Tibial nerve (tissue), 4 donors: ENCODE measurements around the gene MIER2. TPM values are rescaled to one million over a fixed set of nuclear protein-coding genes. Genes with fewer than 3 reads are reported as not detected.

ENCODE experiments used
- DNase-seq, 2 donors: peaks; one replicate each; pipeline ENCODE4 v3.0.0-alpha.2; 2019; ENCODE audit warnings: low spot score in 2 of 2
- H3K27ac ChIP-seq, 4 donors: fragments of 200-600 bp; sonication (generic) in 3 of 4; one replicate each; pipeline ENCODE4 v1.5.1; 2017 to 2019; ENCODE audit warnings: mild to moderate bottlenecking in 1 of 4
- H3K27me3 ChIP-seq, 2 donors: fragments of 200-600 bp; sonication (generic) in 1 of 2; one replicate each; pipeline versions ENCODE4 v1.5.1 to v1.6.0; 2017 to 2019
- H3K36me3 ChIP-seq, 3 donors: fragments of 200-600 bp; sonication (generic); one replicate each; pipeline ENCODE4 v1.5.1; 2018 to 2019
- H3K4me1 ChIP-seq, 4 donors: fragments of 200-600 bp; sonication (generic) in 3 of 4; one replicate each; pipeline ENCODE4 v1.5.1; 2017 to 2019
- H3K4me3 ChIP-seq, 4 donors: fragments of 200-600 bp; sonication (generic) in 3 of 4; one replicate each; pipeline ENCODE4 v1.5.1; 2017 to 2019; ENCODE audit warnings: mild to moderate bottlenecking in 1 of 4, moderate library complexity in 1 of 4
- H3K9me3 ChIP-seq, 4 donors: fragments of 200-600 bp; sonication (generic) in 3 of 4; one replicate each; pipeline ENCODE4 v1.5.1; 2017 to 2019
- EP300 ChIP-seq, 2 donors: sonication (generic); formaldehyde crosslinking; IDR thresholded peaks; one replicate each; pipeline ENCODE4 v1.6.1; 2017; ENCODE audit warnings: antibody characterized with exemption in 2 of 2, mild to moderate bottlenecking in 1 of 2
- POLR2A ChIP-seq, 2 donors: fragments of 450-650 bp; IDR thresholded peaks; one replicate each; pipeline ENCODE4 v1.6.1; 2017; ENCODE audit warnings: antibody characterized with exemption in 2 of 2, mild to moderate bottlenecking in 2 of 2, moderate library complexity in 2 of 2
- WGBS, 2 donors: methylation state at CpG; one replicate each; pipeline ENCODE4 v1.1.5; 2018; 5-methylcytosine and 5-hydroxymethylcytosine counted together
- total RNA-seq, 4 donors: library from RNA; depleted of rRNA; stranded (reverse); fragments of >200 nt; gene quantifications; one replicate each; pipeline ENCODE4 v1.1.0, GENCODE V29; 2016
- TF ChIP-seq, protein P1 (sequence below), 5 experiments: fragments of 200-600 bp in 3 of 5; fragments of 450-650 bp in 2 of 5; sonication (generic) in 3 of 5; IDR thresholded peaks; one replicate each; pipeline ENCODE4 v1.5.1; 2016 to 2019; ENCODE audit warnings: antibody characterized with exemption in 5 of 5, mild to moderate bottlenecking in 3 of 5, moderate library complexity in 2 of 5

MIER2 gene
- total RNA-seq, 4 donors from 2014 or later = 17.8 to 20.7 (median 19.1) TPM

DNA sequence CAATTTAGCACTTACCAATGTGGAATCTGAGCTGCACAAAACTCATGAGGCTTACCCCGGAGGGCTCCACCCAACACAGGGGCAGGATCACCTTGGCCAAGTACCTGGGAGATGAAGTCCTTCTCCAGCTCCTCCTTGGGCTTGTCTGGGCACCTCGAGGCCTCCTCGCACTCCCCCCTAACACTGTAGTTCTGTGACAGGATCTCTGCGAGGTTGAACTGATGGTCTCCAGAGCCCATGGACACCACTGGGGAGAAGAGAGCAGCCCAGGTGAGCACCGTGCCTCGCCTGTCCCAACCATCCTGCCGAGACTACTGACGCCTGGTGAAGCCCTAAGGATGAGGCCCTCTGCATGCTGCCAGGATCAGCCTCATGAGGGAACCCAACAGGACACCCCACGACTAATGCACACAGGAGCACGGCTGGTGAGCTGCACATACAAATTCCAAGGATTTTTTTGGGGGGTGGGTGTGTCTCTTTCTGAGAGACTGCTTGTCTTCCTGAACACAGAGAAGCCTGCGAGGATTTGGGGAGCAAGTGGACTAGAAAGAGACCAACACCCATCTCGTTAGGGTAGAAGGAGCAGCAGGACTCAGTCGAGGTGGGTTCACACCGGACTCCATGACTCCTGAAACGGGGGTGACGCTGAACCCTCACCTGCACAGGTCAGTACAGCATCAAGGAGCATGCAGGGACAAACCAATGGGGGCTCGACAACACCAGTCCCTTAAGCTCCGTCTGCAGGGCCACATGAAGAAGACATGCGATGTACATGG lies 10.1 kb downstream of the MIER2 start:
- Histone ChIP-seq H3K4me3 (no peak overlapping the region), H3K27me3 (no peaks in the 10 kb centered on the region), H3K27ac (no peak overlapping the region), H3K36me3 (peaks cover 0 to 53% (median 9%) of the 10 kb centered on the region in 3 donors), H3K9me3 (peaks cover 0 to 9% (median 0%) of the 10 kb centered on the region in 4 donors), H3K4me1 (peaks cover 0 to 20% (median 3%) of the 10 kb centered on the region in 4 donors)
- DNase-seq = no peak
- TF ChIP-seq, protein P1, sequence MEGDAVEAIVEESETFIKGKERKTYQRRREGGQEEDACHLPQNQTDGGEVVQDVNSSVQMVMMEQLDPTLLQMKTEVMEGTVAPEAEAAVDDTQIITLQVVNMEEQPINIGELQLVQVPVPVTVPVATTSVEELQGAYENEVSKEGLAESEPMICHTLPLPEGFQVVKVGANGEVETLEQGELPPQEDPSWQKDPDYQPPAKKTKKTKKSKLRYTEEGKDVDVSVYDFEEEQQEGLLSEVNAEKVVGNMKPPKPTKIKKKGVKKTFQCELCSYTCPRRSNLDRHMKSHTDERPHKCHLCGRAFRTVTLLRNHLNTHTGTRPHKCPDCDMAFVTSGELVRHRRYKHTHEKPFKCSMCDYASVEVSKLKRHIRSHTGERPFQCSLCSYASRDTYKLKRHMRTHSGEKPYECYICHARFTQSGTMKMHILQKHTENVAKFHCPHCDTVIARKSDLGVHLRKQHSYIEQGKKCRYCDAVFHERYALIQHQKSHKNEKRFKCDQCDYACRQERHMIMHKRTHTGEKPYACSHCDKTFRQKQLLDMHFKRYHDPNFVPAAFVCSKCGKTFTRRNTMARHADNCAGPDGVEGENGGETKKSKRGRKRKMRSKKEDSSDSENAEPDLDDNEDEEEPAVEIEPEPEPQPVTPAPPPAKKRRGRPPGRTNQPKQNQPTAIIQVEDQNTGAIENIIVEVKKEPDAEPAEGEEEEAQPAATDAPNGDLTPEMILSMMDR (IDR thresholded peaks at IDR 0.05) = no peak
- no peak for TF ChIP-seq POLR2A (IDR thresholded peaks at IDR 0.05)
- no peak for TF ChIP-seq EP300 (IDR thresholded peaks at IDR 0.05)
- WGBS, 2 donors = 89 to 93% methylated on average over 17 to 19 of the region's 19 CpGs

DNA sequence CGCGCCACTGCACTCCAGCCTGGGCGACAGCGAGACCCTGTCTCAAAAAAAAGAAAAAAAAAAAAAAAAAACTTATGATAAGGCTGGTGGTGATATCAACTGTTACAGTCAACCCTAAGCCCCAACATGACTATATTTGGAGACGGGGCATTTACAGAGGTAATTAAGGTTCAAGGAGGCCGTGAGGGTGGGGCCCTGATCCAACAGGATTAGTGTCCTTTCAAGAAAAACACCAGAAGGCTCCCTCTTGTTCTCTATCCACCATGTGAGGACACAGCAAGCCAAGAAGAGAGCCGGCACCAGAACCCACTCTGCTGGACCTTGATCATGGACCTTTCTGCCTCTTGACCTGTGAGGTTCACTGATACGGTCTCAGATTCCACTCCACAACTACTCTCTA lies 14.1 kb downstream of the MIER2 start:
- peaks cover 0 to 25% (median 2%) of the 10 kb centered on the region in 4 donors for H3K9me3 ChIP-seq
- TF ChIP-seq POLR2A (IDR thresholded peaks at IDR 0.05) = no peak
- TF ChIP-seq, protein P1 (IDR thresholded peaks at IDR 0.05) = no peak
- no peak for TF ChIP-seq EP300 (IDR thresholded peaks at IDR 0.05)
- H3K27me3 ChIP-seq = no peaks in the 10 kb centered on the region
- H3K27ac ChIP-seq = no peak overlapping the region
- 97 to 99% methylated on average over 8 of the region's 8 CpGs for WGBS, 2 donors
- H3K4me3 ChIP-seq = no peak overlapping the region
- H3K36me3 ChIP-seq = peaks cover 0 to 85% (median 28%) of the 10 kb centered on the region in 3 donors
- no peak for DNase-seq
- H3K4me1 ChIP-seq = peaks cover 0 to 7% (median 0%) of the 10 kb centered on the region in 4 donors

DNA sequence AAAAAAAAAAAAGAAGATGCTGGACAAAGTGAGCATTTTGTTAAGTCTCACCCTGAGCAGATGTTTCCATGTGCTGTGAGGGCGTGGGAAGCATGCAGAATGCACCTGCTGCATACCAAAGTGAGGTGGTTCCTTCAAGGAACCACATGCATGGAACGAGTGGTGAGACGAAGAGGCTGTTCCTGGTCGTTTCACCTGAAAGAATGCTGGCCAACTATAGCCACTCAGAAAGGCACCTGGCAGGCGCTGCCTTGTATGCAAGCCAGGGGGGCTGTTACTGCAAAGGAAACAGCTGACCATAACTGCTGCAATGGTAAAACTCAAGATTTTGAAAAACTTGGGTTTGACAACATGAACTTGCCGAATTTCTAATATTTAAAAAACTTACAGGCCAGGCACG lies 14.7 kb downstream of the MIER2 start:
- TF ChIP-seq POLR2A (IDR thresholded peaks at IDR 0.05) = no peak
- TF ChIP-seq, protein P1 (IDR thresholded peaks at IDR 0.05) = no peak
- no peak for TF ChIP-seq EP300 (IDR thresholded peaks at IDR 0.05)
- H3K27ac ChIP-seq = no peak overlapping the region
- H3K9me3 ChIP-seq = peaks cover 0 to 25% (median 2%) of the 10 kb centered on the region in 4 donors
- peaks cover 0 to 85% (median 28%) of the 10 kb centered on the region in 3 donors for H3K36me3 ChIP-seq
- no peaks in the 10 kb centered on the region for H3K27me3 ChIP-seq
- no peak overlapping the region for H3K4me3 ChIP-seq
- peaks cover 0 to 1% (median 0%) of the 10 kb centered on the region in 4 donors for H3K4me1 ChIP-seq
- WGBS, 2 donors = 98 to 99% methylated on average over 7 of the region's 7 CpGs
- DNase-seq = no peak

DNA sequence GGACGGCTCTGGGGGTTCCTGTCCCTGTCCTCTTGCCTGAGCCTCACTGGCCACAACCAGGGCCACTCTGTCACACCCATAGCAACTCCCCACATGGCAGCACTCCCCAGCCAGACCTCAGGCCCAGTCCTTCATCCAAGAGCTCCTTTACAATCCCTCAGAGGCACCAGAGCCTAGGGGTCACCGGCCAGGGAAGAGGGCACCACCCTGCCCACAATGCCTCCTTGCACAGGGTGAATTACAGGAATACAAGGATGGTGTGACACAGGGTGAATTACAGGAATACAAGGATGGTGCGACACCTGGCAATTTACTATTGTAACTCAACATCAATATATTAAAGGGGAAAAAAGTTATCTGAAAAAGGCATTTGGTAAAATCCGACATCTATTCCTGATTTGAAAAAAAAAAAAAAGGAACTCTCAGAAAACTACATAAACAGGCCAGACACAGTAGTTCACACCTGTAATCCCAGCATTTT lies 16.5 kb downstream of the MIER2 start:
- H3K4me3 ChIP-seq = no peak overlapping the region
- H3K9me3 ChIP-seq = peaks cover 0 to 25% (median 2%) of the 10 kb centered on the region in 4 donors
- no peak overlapping the region for H3K27ac ChIP-seq
- no peaks in the 10 kb centered on the region for H3K27me3 ChIP-seq
- TF ChIP-seq, protein P1 (IDR thresholded peaks at IDR 0.05) = no peak
- TF ChIP-seq EP300 (IDR thresholded peaks at IDR 0.05) = no peak
- no peak for TF ChIP-seq POLR2A (IDR thresholded peaks at IDR 0.05)
- peaks cover 0 to 91% (median 28%) of the 10 kb centered on the region in 3 donors for H3K36me3 ChIP-seq
- DNase-seq = no peak
- WGBS, 2 donors = 98 to 100% methylated on average over 4 of the region's 4 CpGs
- H3K4me1 ChIP-seq = no peaks in the 10 kb centered on the region
